HCT116 (cell line): ENCODE data around the gene MID1. TPM values are rescaled to one million over a fixed set of nuclear protein-coding genes. Genes with fewer than 3 reads are reported as not detected.

Source experiments
- ATAC-seq: fragments of 200-7000 bp; cut with Tn5 transposase; 2 replicates; pipeline ENCODE4 v1.9.1; 2020; ENCODE audit warnings: mild to moderate bottlenecking, moderate library complexity
- BruUV-seq: library from RNA; stranded (reverse); fragments of 400-500 nt; replicated peaks from 2 replicates; lab custom pipeline; 2021; lab: Mats Ljungman, UMichigan
- CTCF ChIA-PET: fragments of 300-600 bp; sonication (Branson Sonifier 250); formaldehyde crosslinking; loops from one replicate; lab custom pipeline; 2021; ENCODE audit warnings: antibody characterized with exemption; lab: Charles Lee
- POLR2A ChIA-PET: fragments of 300-600, 350-600 bp; sonication (Branson Sonifier 250); formaldehyde crosslinking; loops from one replicate; lab custom pipeline; 2021; ENCODE audit warnings: antibody characterized with exemption; lab: Charles Lee
- RAD21 ChIA-PET, 2 experiments: fragments of 300-600 bp; sonication (Branson Sonifier 250); formaldehyde crosslinking; loops; one replicate each; lab custom pipeline; 2023; ENCODE audit warnings: low total read pairs in 2 of 2; ENCODE audit not compliant: uncharacterized antibody in 2 of 2, unreplicated experiment in 2 of 2, low non-redundant PET in 1 of 2; lab: Charles Lee
- DNase-seq: peaks from one replicate; pipeline ENCODE4 v3.0.0-alpha.2; 2010; ENCODE audit warnings: low read depth, low spot score
- H2AFZ ChIP-seq: fragments of 200-600 bp; shearing (Covaris generic), sonication (generic); 2 replicates; pipeline ENCODE4 v1.6.1; 2017; ENCODE audit warnings: low read depth, mixed run types, mixed read lengths, antibody characterized with exemption, low read length; ENCODE audit not compliant: poor library complexity, severe bottlenecking
- H3K27ac ChIP-seq: 2 replicates; pipeline ENCODE4 v1.5.1; 2012; ENCODE audit warnings: low read depth, low read length
- H3K27me3 ChIP-seq: fragments of 200-600 bp; sonication (generic); 2 replicates; pipeline ENCODE4 v1.6.1; 2016; ENCODE audit warnings: mixed run types, low read length, mixed read lengths; ENCODE audit not compliant: insufficient read depth
- H3K36me3 ChIP-seq, 2 experiments: fragments of 200-500 bp in 1 of 2; fragments of 200-600 bp in 1 of 2; sonication (Bioruptor generic) in 1 of 2; sonication (generic) in 1 of 2; 2 replicates each; pipeline versions ENCODE4 v1.5.1 to v1.6.1; 2014 to 2016; ENCODE audit warnings: low read length in 2 of 2, inconsistent platforms in 1 of 2, mixed read lengths in 1 of 2, mixed run types in 1 of 2; ENCODE audit not compliant: insufficient read depth in 2 of 2, control insufficient read depth in 1 of 2
- H3K4me1 ChIP-seq, 2 experiments: fragments of 200-600 bp in 1 of 2; sonication (generic) in 1 of 2; 2 replicates each; pipeline versions ENCODE4 v1.5.1 to v1.6.1; 2012 to 2017; ENCODE audit warnings: low read length in 2 of 2, inconsistent platforms in 1 of 2, mild to moderate bottlenecking in 1 of 2, mixed read lengths in 1 of 2, mixed run types in 1 of 2, moderate library complexity in 1 of 2; ENCODE audit not compliant: insufficient read depth in 2 of 2, control insufficient read depth in 1 of 2
- H3K4me2 ChIP-seq: fragments of 200-600 bp; sonication (generic); 2 replicates; pipeline ENCODE4 v1.6.1; 2017; ENCODE audit warnings: mixed run types, low read length, mixed read lengths
- H3K4me3 ChIP-seq, 2 experiments: fragments of 200-600 bp in 1 of 2; sonication (generic) in 1 of 2; replicated peaks in 1 of 2; 2 replicates each; pipeline ENCODE4 v1.5.1; 2011 to 2016; ENCODE audit warnings: low read length in 2 of 2, control low read depth in 1 of 2, low read depth in 1 of 2, mild to moderate bottlenecking in 1 of 2, mixed read lengths in 1 of 2, mixed run types in 1 of 2
- H3K79me2 ChIP-seq: fragments of 200-600 bp; sonication (generic); 2 replicates; pipeline ENCODE4 v1.6.1; 2017; ENCODE audit warnings: mild to moderate bottlenecking, mixed run types, low read length, moderate library complexity, mixed read lengths; ENCODE audit not compliant: insufficient read depth
- H3K9ac ChIP-seq: fragments of 200-600 bp; sonication (generic); 2 replicates; pipeline ENCODE4 v1.6.1; 2016; ENCODE audit warnings: low read length, mixed read lengths
- H3K9me2 ChIP-seq: fragments of 200-600 bp; sonication (generic), shearing (Covaris generic); 2 replicates; pipeline ENCODE4 v1.6.1; 2017; ENCODE audit warnings: mixed run types, mild to moderate bottlenecking, moderate library complexity; ENCODE audit not compliant: insufficient read depth
- H3K9me3 ChIP-seq, 2 experiments: fragments of 200-500 bp in 1 of 2; fragments of 200-600 bp in 1 of 2; sonication (Bioruptor generic) in 1 of 2; sonication (generic) in 1 of 2; 2 replicates each; pipeline ENCODE4 v1.6.1; 2014 to 2017; ENCODE audit warnings: low read length in 2 of 2, mixed read lengths in 2 of 2, inconsistent platforms in 1 of 2, low read depth in 1 of 2, mild to moderate bottlenecking in 1 of 2, mixed run types in 1 of 2, moderate library complexity in 1 of 2; ENCODE audit not compliant: control insufficient read depth in 1 of 2, insufficient read depth in 1 of 2
- H4K20me1 ChIP-seq: fragments of 200-600 bp; sonication (generic), shearing (Covaris generic); 2 replicates; pipeline ENCODE4 v1.6.1; 2017; ENCODE audit warnings: mixed run types, mild to moderate bottlenecking, moderate library complexity; ENCODE audit not compliant: insufficient read depth
- CBX3 ChIP-seq: IDR thresholded peaks from 2 replicates; pipeline ENCODE4 v1.6.1; 2012; ENCODE audit warnings: low read depth
- CEBPB ChIP-seq: IDR thresholded peaks from 2 replicates; pipeline ENCODE4 v1.6.1; 2012; ENCODE audit warnings: low read depth
- ELF1 ChIP-seq: IDR thresholded peaks from 2 replicates; pipeline ENCODE4 v1.6.1; 2012; ENCODE audit warnings: low read depth, borderline replicate concordance
- FOSL1 ChIP-seq: IDR thresholded peaks from 2 replicates; pipeline ENCODE4 v1.6.1; 2012; ENCODE audit warnings: low read depth
- MAX ChIP-seq: IDR thresholded peaks from 2 replicates; pipeline ENCODE4 v1.6.1; 2012
- POLR2A ChIP-seq: IDR thresholded peaks from 2 replicates; pipeline ENCODE4 v1.7.0; 2011; ENCODE audit warnings: borderline replicate concordance; ENCODE audit not compliant: insufficient read depth, insufficient read length; ENCODE audit errors: extremely low read depth
- POLR2AphosphoS5 ChIP-seq: IDR thresholded peaks from 2 replicates; pipeline ENCODE4 v1.6.1; 2011; ENCODE audit warnings: mild to moderate bottlenecking, low read depth, low read length, moderate library complexity
- RAD21 ChIP-seq: IDR thresholded peaks from 2 replicates; pipeline ENCODE4 v1.6.1; 2012; ENCODE audit warnings: low read depth, mild to moderate bottlenecking
- SIN3A ChIP-seq: IDR thresholded peaks from 2 replicates; pipeline ENCODE4 v1.6.1; 2012; ENCODE audit warnings: low read depth
- SRF ChIP-seq: IDR thresholded peaks from 2 replicates; pipeline ENCODE4 v1.6.1; 2012; ENCODE audit warnings: low read depth
- ZBTB33 ChIP-seq: IDR thresholded peaks from 2 replicates; pipeline ENCODE4 v1.6.1; 2011; ENCODE audit warnings: mild to moderate bottlenecking, low read length, moderate library complexity; ENCODE audit not compliant: insufficient replicate concordance; ENCODE audit errors: extremely low read depth
- intact Hi-C: fragments of 100-400 bp; cut with micrococcal nuclease; formaldehyde crosslinking; loops from 2 replicates; pipeline ENCODE4 v1.10.0; 2022
- total RNA-seq: library from RNA; stranded (reverse); gene quantifications from one replicate; pipeline ENCODE4 v1.2.1, GENCODE V29; 2021; ENCODE audit not compliant: unreplicated experiment

MID1 gene
- total RNA-seq, 1 experiment from 2014 or later = 48.8 TPM

- CTCF ChIA-PET = no interaction called here
- no peak for ATAC-seq
Measured at GRCh38 chrX:10607233-10607632, 13.2 kb downstream of the MID1 start.

More at GRCh38 chrX:10607233-10607632, 13.2 kb downstream of the MID1 start:
- Histone ChIP-seq H3K9me2 (no peaks in the 10 kb centered on the region), H3K27ac (no peak overlapping the region), H2AFZ (no peak overlapping the region), H3K4me3 (no peak overlapping the region), H3K9ac (no peak overlapping the region), H3K4me2 (no peak overlapping the region), H4K20me1 (no peaks in the 10 kb centered on the region), H3K27me3 (no peaks in the 10 kb centered on the region), H3K79me2 (peaks cover 98% of the 10 kb centered on the region), H3K9me3 (no peaks in the 10 kb centered on the region), H3K36me3 (no peaks in the 10 kb centered on the region), H3K4me1 (peaks cover 4 to 8% of the 10 kb centered on the region in 2 experiments; a peak in 2 of 4 replicates)
- RAD21 ChIA-PET = no interaction called here
- intact Hi-C loops = no loop called here
- POLR2A ChIA-PET = no interaction called here
- no TSS peak for BruUV-seq
- no peak for DNase-seq
- no peak for TF ChIP-seq CBX3
- no peak for TF ChIP-seq SIN3A
- TF ChIP-seq MAX = no peak
- no peak for TF ChIP-seq POLR2AphosphoS5
- no peak for TF ChIP-seq SRF
- TF ChIP-seq FOSL1 = no peak
- TF ChIP-seq RAD21 = no peak
- TF ChIP-seq POLR2A = no peak
- no peak for TF ChIP-seq ZBTB33
- TF ChIP-seq ELF1 = no peak
- TF ChIP-seq CEBPB = no peak
